ENCODE measurements around the gene TCEAL8.

DNA sequence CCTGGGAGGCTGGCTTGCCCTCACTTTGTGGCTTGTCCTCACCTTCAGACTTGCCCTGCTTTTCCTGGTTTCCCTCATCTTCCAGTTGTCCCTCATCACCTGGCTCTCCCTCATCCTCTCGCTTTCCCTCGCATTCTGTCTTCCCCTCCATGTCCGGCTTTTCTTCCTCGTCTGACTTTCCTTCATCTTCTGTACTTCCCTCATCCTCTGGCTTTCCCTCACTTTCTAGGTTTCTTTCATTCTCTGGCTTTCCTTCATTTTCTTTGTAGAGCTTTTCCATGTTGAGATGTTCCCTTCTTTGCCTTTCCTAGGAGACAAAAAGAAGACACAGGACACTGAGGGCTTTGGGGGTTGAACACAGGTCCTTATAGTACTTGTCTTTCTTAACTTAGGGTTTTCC lies 19.3 kb upstream of the TCEAL8 start:
- no peak for TF ChIP-seq POLR2A (IDR thresholded peaks at IDR 0.05; ENCODE audit: low read length)
- TF ChIP-seq GATA1 (IDR thresholded peaks at IDR 0.05; ENCODE audit: low read depth, low read length) = no peak

Data from erythroblast (primary cell).